ENCODE data around the gene KLHL28. TPM values are rescaled to one million over a fixed set of nuclear protein-coding genes. Genes with fewer than 3 reads are reported as not detected.

Gene KLHL28
- total RNA-seq, 4 donors from 2014 or later = 10.6 to 12.1 (median 11.0) TPM

DNA sequence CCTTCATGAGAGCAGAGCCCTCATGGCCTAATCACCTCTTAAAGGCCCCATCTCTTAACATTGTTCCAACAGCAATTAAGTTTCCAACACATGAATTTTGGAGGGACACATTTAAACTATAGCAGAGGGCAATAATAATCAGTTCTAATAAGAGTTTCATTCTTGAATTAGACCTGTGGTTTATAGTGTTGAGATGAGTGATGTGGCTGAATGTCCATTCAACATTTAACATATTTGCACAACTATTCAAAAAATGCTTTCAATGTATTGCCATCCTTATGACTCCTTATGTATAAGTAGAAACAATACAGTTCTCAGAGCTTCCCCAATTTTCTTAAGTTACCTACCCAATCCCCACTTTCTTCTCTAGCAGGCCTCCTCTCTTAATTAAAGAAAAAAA, 21.5 kb downstream of the KLHL28 start:
- no peak for DNase-seq (ENCODE audit: low spot score in 2 of 2)
- TF ChIP-seq CTCF (IDR thresholded peaks at IDR 0.05) = no peak
- no peak for TF ChIP-seq POLR2A (IDR thresholded peaks at IDR 0.05)
- no peak overlapping the region for H3K4me3 ChIP-seq (ENCODE audit: low read depth, poor library complexity, severe bottlenecking)
- intact Hi-C loops (cut with DNase I; ENCODE audit: low total_unique reads) = no loop called here

GRCh38 chr14:44937547-44937946, 24.2 kb downstream of the KLHL28 start:
- no peak overlapping the region for H3K4me3 ChIP-seq (ENCODE audit: low read depth, poor library complexity, severe bottlenecking)
- 99 to 100% methylated on average over 2 of the region's 2 CpGs for WGBS, 2 donors
- TF ChIP-seq CTCF (IDR thresholded peaks at IDR 0.05) (no peak), POLR2A (IDR thresholded peaks at IDR 0.05) (no peak)
- intact Hi-C loops (cut with DNase I; ENCODE audit: low total_unique reads) = no loop called here
- no peak for DNase-seq (ENCODE audit: low spot score in 2 of 2)

DNA sequence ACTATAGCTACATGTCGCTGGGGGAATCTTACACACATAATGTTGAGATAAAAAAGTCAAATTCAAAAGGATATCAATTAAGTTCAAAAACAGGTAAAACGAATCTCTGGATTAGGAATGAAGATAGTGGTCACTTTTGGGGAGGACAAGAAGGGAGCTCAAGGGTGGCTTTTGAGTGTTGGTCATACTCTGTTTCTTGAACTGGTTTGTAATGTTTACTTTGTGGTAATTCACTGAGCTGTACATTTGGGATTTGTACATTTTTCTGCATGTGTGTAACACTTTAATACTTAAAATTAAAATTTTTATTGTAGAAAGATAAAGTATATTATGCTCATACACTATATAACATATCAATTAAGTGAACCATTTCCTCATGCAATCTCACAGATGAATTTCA, 26.6 kb downstream of the KLHL28 start:
- intact Hi-C loops (cut with DNase I; ENCODE audit: low total_unique reads) = no loop called here
- no peak overlapping the region for H3K4me3 ChIP-seq (ENCODE audit: low read depth, poor library complexity, severe bottlenecking)
- TF ChIP-seq CTCF (IDR thresholded peaks at IDR 0.05) (no peak), POLR2A (IDR thresholded peaks at IDR 0.05) (no peak)
- no peak for DNase-seq (ENCODE audit: low spot score in 2 of 2)
- WGBS, 2 donors = 93 to 94% methylated on average over 2 of the region's 2 CpGs

- DNase-seq (ENCODE audit: low spot score in 2 of 2) = no peak
- no peak overlapping the region for H3K4me3 ChIP-seq (ENCODE audit: low read depth, poor library complexity, severe bottlenecking)
- intact Hi-C loops (cut with DNase I; ENCODE audit: low total_unique reads) = no loop called here
- no peak for TF ChIP-seq POLR2A (IDR thresholded peaks at IDR 0.05)
- TF ChIP-seq CTCF (IDR thresholded peaks at IDR 0.05) = no peak
- WGBS, 2 donors = 86 to 89% methylated on average over 7 of the region's 7 CpGs
These were observed 33.0 kb downstream of the KLHL28 start for GRCh38 chr14:44928793-44929192.

GRCh38 chr14:44914849-44915248, 46.9 kb downstream of the KLHL28 start:
- H3K4me3 ChIP-seq (ENCODE audit: low read depth, poor library complexity, severe bottlenecking) = no peak overlapping the region
- 19 to 22% methylated on average over 4 of the region's 4 CpGs for WGBS, 2 donors
- no peak for TF ChIP-seq CTCF (IDR thresholded peaks at IDR 0.05)
- no peak for TF ChIP-seq POLR2A (IDR thresholded peaks at IDR 0.05)
- intact Hi-C loops (cut with DNase I; ENCODE audit: low total_unique reads) = loop anchor here (10.0 kb wide), 1 partner anchor 350 kb away; no protein-coding TSS in a partner anchor
- DNase-seq (ENCODE audit: low spot score in 2 of 2) = no peak

Measured in lower leg skin (tissue), 4 donors.